ENCODE results near the gene PSME3IP1.
"Not testable (repeated sequence)": the region's sequence is repeated elsewhere in the genome, so short reads cannot be mapped to it uniquely, and the experiment has no call there.

The PSME3IP1 gene

GRCh38 chr16:57209780-57210179 lies 23.9 kb upstream of the PSME3IP1 start:
- no peak for DNase-seq (ENCODE audit: low spot score)
- no peak for TF ChIP-seq CTCF (IDR thresholded peaks at IDR 0.05)
- Histone ChIP-seq H3K27ac (no peak overlapping the region), H3K4me3 (no peak overlapping the region)

GRCh38 chr16:57208926-57209325 lies 23.1 kb upstream of the PSME3IP1 start:
- Histone ChIP-seq H3K27ac (no peak overlapping the region), H3K4me3 (no peak overlapping the region)
- no peak for TF ChIP-seq CTCF (IDR thresholded peaks at IDR 0.05)
- no peak for DNase-seq (ENCODE audit: low spot score)

- Histone ChIP-seq H3K27ac (no peak overlapping the region), H3K4me3 (no peak overlapping the region)
- TF ChIP-seq CTCF (IDR thresholded peaks at IDR 0.05) = no peak
Measured at GRCh38 chr16:57204675-57205074, 18.8 kb upstream of the PSME3IP1 start.

GRCh38 chr16:57203451-57203850 lies 17.6 kb upstream of the PSME3IP1 start:
- no peak for TF ChIP-seq CTCF (IDR thresholded peaks at IDR 0.05)
- DNase-seq (ENCODE audit: low spot score) = no peak
- Histone ChIP-seq H3K27ac (no peak overlapping the region), H3K4me3 (no peak overlapping the region)

More at GRCh38 chr16:57204675-57205074, 18.8 kb upstream of the PSME3IP1 start:
- no peak for DNase-seq (ENCODE audit: low spot score)

GRCh38 chr16:57202095-57202886 lies 16.5 kb upstream of the PSME3IP1 start:
- TF ChIP-seq CTCF (IDR thresholded peaks at IDR 0.05) = no peak
- Histone ChIP-seq H3K4me3 (no peak overlapping the region), H3K27ac (no peak overlapping the region)
- DNase-seq (ENCODE audit: low spot score) = no peak

- H3K27ac ChIP-seq; H3K4me3 ChIP-seq; DNase-seq (ENCODE audit: low spot score): not testable (repeated sequence)
Measured at GRCh38 chr16:57200926-57201325, 15.1 kb upstream of the PSME3IP1 start.

- DNase-seq (ENCODE audit: low spot score); H3K27ac ChIP-seq; H3K4me3 ChIP-seq: not testable (repeated sequence)
Measured at GRCh38 chr16:57200321-57200720, 14.5 kb upstream of the PSME3IP1 start.

GRCh38 chr16:57196753-57197152 lies 10.9 kb upstream of the PSME3IP1 start:
- no peak for TF ChIP-seq CTCF (IDR thresholded peaks at IDR 0.05)
- Histone ChIP-seq H3K4me3 (no peak overlapping the region), H3K27ac (no peak overlapping the region)
- DNase-seq (ENCODE audit: low spot score) = no peak

All from coronary artery (tissue), 2 donors.